GM18907 (cell line): ENCODE measurements around the gene ANXA1.

Experiments
- ATAC-seq: cut with Tn5 transposase; IDR thresholded peaks from one replicate; pipeline ENCODE4 v1.9.1; 2021; ENCODE audit warnings: mild to moderate bottlenecking, moderate library complexity; ENCODE audit not compliant: unreplicated experiment

The ANXA1 gene

DNA sequence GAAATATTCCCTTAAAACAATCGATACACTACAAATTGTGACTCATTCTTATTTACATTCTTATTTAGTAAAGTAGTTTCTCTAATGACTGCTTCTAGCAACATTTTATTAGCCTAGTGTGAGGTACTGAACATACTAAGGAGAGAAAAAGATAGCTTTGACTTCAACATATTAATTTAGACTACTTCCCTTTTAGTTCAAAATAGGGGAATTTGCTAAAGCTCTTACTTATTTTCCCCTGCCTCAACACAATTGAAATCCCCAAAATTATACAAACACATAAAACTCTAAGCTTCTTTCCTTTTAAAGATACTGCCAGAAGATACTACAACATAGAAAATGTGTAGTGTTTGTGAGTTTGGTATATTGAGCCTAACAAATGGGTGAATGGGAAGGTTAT is 55.2 kb downstream of the ANXA1 start:
- no peak for ATAC-seq

GRCh38 chr9:73210886-73211666 is 59.4 kb downstream of the ANXA1 start:
- ATAC-seq: no peak

DNA sequence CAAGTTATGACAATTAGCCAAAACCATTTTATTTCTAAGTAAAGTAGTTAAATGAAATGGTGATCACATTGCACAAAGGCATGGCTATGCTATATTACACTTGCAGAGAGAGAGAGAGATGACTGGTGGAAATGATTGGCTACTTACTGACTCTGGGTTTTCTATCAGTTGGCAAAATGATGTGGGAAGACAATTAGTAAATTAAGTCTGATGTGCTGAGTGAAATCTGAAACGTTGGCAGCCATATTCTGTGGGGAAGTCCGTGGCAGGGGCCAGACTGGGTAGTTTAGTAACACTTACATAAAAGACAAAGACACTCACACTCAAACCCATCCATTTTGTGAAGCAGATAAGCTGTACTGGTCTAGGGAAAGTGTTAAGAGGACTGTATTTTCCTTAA is 61.6 kb downstream of the ANXA1 start:
- no peak for ATAC-seq

DNA sequence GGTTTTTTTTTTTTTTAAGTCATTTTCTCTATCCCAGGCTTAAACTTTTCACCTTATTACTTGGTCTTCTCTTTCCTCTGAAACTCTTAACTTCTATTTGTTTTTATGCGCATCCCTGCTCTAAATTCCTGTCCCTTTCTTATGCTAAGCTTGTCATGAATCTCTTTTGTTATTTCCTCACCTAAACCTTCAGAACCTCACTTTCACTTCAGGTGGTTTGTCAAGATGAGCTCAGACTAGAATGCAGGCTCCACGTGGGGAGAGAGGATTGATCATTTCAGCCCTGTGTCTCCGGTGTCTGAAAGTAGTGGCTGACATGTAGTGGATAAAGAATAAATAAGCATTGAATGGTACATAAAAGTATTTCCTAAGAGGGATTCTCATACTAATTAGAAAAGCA is 63.6 kb downstream of the ANXA1 start:
- no peak for ATAC-seq

DNA sequence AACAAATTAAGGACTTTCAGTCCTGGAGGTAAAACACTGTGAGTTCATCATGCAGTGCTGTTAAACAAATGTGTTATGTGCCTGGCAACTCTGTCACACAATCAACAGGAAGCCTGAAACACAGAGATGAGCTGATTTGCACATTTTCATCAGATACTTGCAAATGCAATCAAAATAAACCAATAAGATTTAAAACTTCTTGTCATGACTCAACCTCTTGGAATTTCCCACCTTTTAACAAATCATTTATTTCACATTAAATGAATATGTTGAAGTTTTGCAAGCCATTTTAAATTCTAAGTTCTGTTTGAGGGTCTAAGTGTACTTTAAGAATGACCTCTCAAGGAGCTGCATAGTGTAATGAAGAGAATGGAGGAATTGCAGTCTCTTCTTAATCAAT is 64.4 kb downstream of the ANXA1 start:
- ATAC-seq: no peak
